ENCODE results near the gene ADAMTS12.

The ADAMTS12 gene

GRCh38 chr5:33827018-33827707, 64.6 kb downstream of the ADAMTS12 start:
- no peak overlapping the region for H3K4me3 ChIP-seq (ENCODE audit: low read length)
- H3K9me3 ChIP-seq (ENCODE audit: control insufficient read depth, low read length) = no peaks in the 10 kb centered on the region
- peaks cover 43% of the 10 kb centered on the region for H3K4me1 ChIP-seq (ENCODE audit: control insufficient read depth, insufficient read depth, low read length)
- no peak for DNase-seq (ENCODE audit: low read depth)
- H3K36me3 ChIP-seq (ENCODE audit: control insufficient read depth, insufficient read depth, low read length, severe bottlenecking) = no peaks in the 10 kb centered on the region
- H3K27me3 ChIP-seq (replicated peaks; ENCODE audit: control insufficient read depth, insufficient read depth, low read length) = no peaks in the 10 kb centered on the region
- no peak overlapping the region for H3K9ac ChIP-seq (ENCODE audit: low read length)

GRCh38 chr5:33824516-33825195, 67.1 kb downstream of the ADAMTS12 start:
- Histone ChIP-seq H3K4me1 (ENCODE audit: control insufficient read depth, insufficient read depth, low read length) (peaks cover 41% of the 10 kb centered on the region), H3K36me3 (ENCODE audit: control insufficient read depth, insufficient read depth, low read length, severe bottlenecking) (no peaks in the 10 kb centered on the region), H3K4me3 (ENCODE audit: low read length) (no peak overlapping the region), H3K9me3 (ENCODE audit: control insufficient read depth, low read length) (peaks cover 1% of the 10 kb centered on the region), H3K9ac (ENCODE audit: low read length) (peak overlapping the region; percentile 57), H3K27me3 (replicated peaks; ENCODE audit: control insufficient read depth, insufficient read depth, low read length) (no peaks in the 10 kb centered on the region)
- peak; percentile 77 for DNase-seq (ENCODE audit: low read depth)

GRCh38 chr5:33817301-33817700, 74.5 kb downstream of the ADAMTS12 start:
- no peaks in the 10 kb centered on the region for H3K27me3 ChIP-seq (replicated peaks; ENCODE audit: control insufficient read depth, insufficient read depth, low read length)
- peaks cover 9% of the 10 kb centered on the region for H3K4me1 ChIP-seq (ENCODE audit: control insufficient read depth, insufficient read depth, low read length)
- no peaks in the 10 kb centered on the region for H3K36me3 ChIP-seq (ENCODE audit: control insufficient read depth, insufficient read depth, low read length, severe bottlenecking)
- H3K9me3 ChIP-seq (ENCODE audit: control insufficient read depth, low read length) = peaks cover 8% of the 10 kb centered on the region
- H3K9ac ChIP-seq (ENCODE audit: low read length) = no peak overlapping the region
- DNase-seq (ENCODE audit: low read depth) = no peak
- H3K4me3 ChIP-seq (ENCODE audit: low read length) = no peak overlapping the region

GRCh38 chr5:33816791-33817190, 75.0 kb downstream of the ADAMTS12 start:
- DNase-seq (ENCODE audit: low read depth) = peak; percentile 60

GRCh38 chr5:33812746-33813145, 79.0 kb downstream of the ADAMTS12 start:
- H3K4me3 ChIP-seq (ENCODE audit: low read length) = no peak overlapping the region
- H3K4me1 ChIP-seq (ENCODE audit: control insufficient read depth, insufficient read depth, low read length) = peaks cover 30% of the 10 kb centered on the region
- no peak overlapping the region for H3K9ac ChIP-seq (ENCODE audit: low read length)
- H3K9me3 ChIP-seq (ENCODE audit: control insufficient read depth, low read length) = no peaks in the 10 kb centered on the region
- no peaks in the 10 kb centered on the region for H3K27me3 ChIP-seq (replicated peaks; ENCODE audit: control insufficient read depth, insufficient read depth, low read length)
- no peak for DNase-seq (ENCODE audit: low read depth)
- H3K36me3 ChIP-seq (ENCODE audit: control insufficient read depth, insufficient read depth, low read length, severe bottlenecking) = no peaks in the 10 kb centered on the region

More at GRCh38 chr5:33816791-33817190, 75.0 kb downstream of the ADAMTS12 start:
- H3K27me3 ChIP-seq (replicated peaks; ENCODE audit: control insufficient read depth, insufficient read depth, low read length) = no peaks in the 10 kb centered on the region
- H3K9ac ChIP-seq (ENCODE audit: low read length) = no peak overlapping the region
- peaks cover 9% of the 10 kb centered on the region for H3K4me1 ChIP-seq (ENCODE audit: control insufficient read depth, insufficient read depth, low read length)
- H3K4me3 ChIP-seq (ENCODE audit: low read length) = no peak overlapping the region
- peaks cover 8% of the 10 kb centered on the region for H3K9me3 ChIP-seq (ENCODE audit: control insufficient read depth, low read length)
- no peaks in the 10 kb centered on the region for H3K36me3 ChIP-seq (ENCODE audit: control insufficient read depth, insufficient read depth, low read length, severe bottlenecking)

- Histone ChIP-seq H3K9ac (ENCODE audit: low read length) (peak overlapping the region; percentile 43), H3K36me3 (ENCODE audit: control insufficient read depth, insufficient read depth, low read length, severe bottlenecking) (no peaks in the 10 kb centered on the region), H3K27me3 (replicated peaks; ENCODE audit: control insufficient read depth, insufficient read depth, low read length) (no peaks in the 10 kb centered on the region), H3K9me3 (ENCODE audit: control insufficient read depth, low read length) (no peaks in the 10 kb centered on the region), H3K4me3 (ENCODE audit: low read length) (peak overlapping the region; percentile 54), H3K4me1 (ENCODE audit: control insufficient read depth, insufficient read depth, low read length) (peaks cover 37% of the 10 kb centered on the region)
- DNase-seq (ENCODE audit: low read depth) = no peak
Measured at GRCh38 chr5:33810491-33811120, 81.2 kb downstream of the ADAMTS12 start.

GRCh38 chr5:33809936-33810335, 81.9 kb downstream of the ADAMTS12 start:
- no peaks in the 10 kb centered on the region for H3K36me3 ChIP-seq (ENCODE audit: control insufficient read depth, insufficient read depth, low read length, severe bottlenecking)

GRCh38 chr5:33808699-33809098, 83.1 kb downstream of the ADAMTS12 start:
- peaks cover 37% of the 10 kb centered on the region for H3K4me1 ChIP-seq (ENCODE audit: control insufficient read depth, insufficient read depth, low read length)
- H3K36me3 ChIP-seq (ENCODE audit: control insufficient read depth, insufficient read depth, low read length, severe bottlenecking) = no peaks in the 10 kb centered on the region
- H3K9ac ChIP-seq (ENCODE audit: low read length) = no peak overlapping the region
- no peak for DNase-seq (ENCODE audit: low read depth)
- no peak overlapping the region for H3K4me3 ChIP-seq (ENCODE audit: low read length)
- H3K9me3 ChIP-seq (ENCODE audit: control insufficient read depth, low read length) = no peaks in the 10 kb centered on the region
- H3K27me3 ChIP-seq (replicated peaks; ENCODE audit: control insufficient read depth, insufficient read depth, low read length) = no peaks in the 10 kb centered on the region

More at GRCh38 chr5:33809936-33810335, 81.9 kb downstream of the ADAMTS12 start:
- Histone ChIP-seq H3K4me3 (ENCODE audit: low read length) (peak overlapping the region; percentile 54), H3K4me1 (ENCODE audit: control insufficient read depth, insufficient read depth, low read length) (peaks cover 37% of the 10 kb centered on the region), H3K27me3 (replicated peaks; ENCODE audit: control insufficient read depth, insufficient read depth, low read length) (no peaks in the 10 kb centered on the region), H3K9me3 (ENCODE audit: control insufficient read depth, low read length) (no peaks in the 10 kb centered on the region), H3K9ac (ENCODE audit: low read length) (peak overlapping the region; percentile 43)
- DNase-seq (ENCODE audit: low read depth) = no peak

- Histone ChIP-seq H3K27me3 (replicated peaks; ENCODE audit: control insufficient read depth, insufficient read depth, low read length) (no peaks in the 10 kb centered on the region), H3K9me3 (ENCODE audit: control insufficient read depth, low read length) (no peaks in the 10 kb centered on the region), H3K36me3 (ENCODE audit: control insufficient read depth, insufficient read depth, low read length, severe bottlenecking) (no peaks in the 10 kb centered on the region), H3K9ac (ENCODE audit: low read length) (no peak overlapping the region), H3K4me1 (ENCODE audit: control insufficient read depth, insufficient read depth, low read length) (peaks cover 37% of the 10 kb centered on the region), H3K4me3 (ENCODE audit: low read length) (peak overlapping the region; percentile 34)
- peak; percentile 40 for DNase-seq (ENCODE audit: low read depth)
Measured at GRCh38 chr5:33807771-33808170, 84.0 kb downstream of the ADAMTS12 start.

GRCh38 chr5:33806738-33807442, 84.9 kb downstream of the ADAMTS12 start:
- DNase-seq (ENCODE audit: low read depth) = peak; percentile 64

GRCh38 chr5:33801292-33801691, 90.5 kb downstream of the ADAMTS12 start:
- Histone ChIP-seq H3K9me3 (ENCODE audit: control insufficient read depth, low read length) (no peaks in the 10 kb centered on the region), H3K9ac (ENCODE audit: low read length) (no peak overlapping the region), H3K4me1 (ENCODE audit: control insufficient read depth, insufficient read depth, low read length) (peaks cover 8% of the 10 kb centered on the region), H3K27me3 (replicated peaks; ENCODE audit: control insufficient read depth, insufficient read depth, low read length) (no peaks in the 10 kb centered on the region), H3K4me3 (ENCODE audit: low read length) (no peak overlapping the region), H3K36me3 (ENCODE audit: control insufficient read depth, insufficient read depth, low read length, severe bottlenecking) (no peaks in the 10 kb centered on the region)
- DNase-seq (ENCODE audit: low read depth) = no peak

More at GRCh38 chr5:33806738-33807442, 84.9 kb downstream of the ADAMTS12 start:
- Histone ChIP-seq H3K36me3 (ENCODE audit: control insufficient read depth, insufficient read depth, low read length, severe bottlenecking) (no peaks in the 10 kb centered on the region), H3K9ac (ENCODE audit: low read length) (peak overlapping the region; percentile 35), H3K27me3 (replicated peaks; ENCODE audit: control insufficient read depth, insufficient read depth, low read length) (no peaks in the 10 kb centered on the region), H3K4me1 (ENCODE audit: control insufficient read depth, insufficient read depth, low read length) (peaks cover 37% of the 10 kb centered on the region), H3K9me3 (ENCODE audit: control insufficient read depth, low read length) (no peaks in the 10 kb centered on the region), H3K4me3 (ENCODE audit: low read length) (peak overlapping the region; percentile 34)

All from adipocyte (in vitro differentiated cells).